ENCODE measurements around the gene STX10. TPM values are rescaled to one million over a fixed set of nuclear protein-coding genes. Genes with fewer than 3 reads are reported as not detected.
A peak's percentile ranks its signal among the peaks of the same experiment; 100 is the strongest.

The STX10 gene
- total RNA-seq, 1 experiment from 2014 or later, result 43.6 TPM

- ChIA-PET POLR2A (interaction anchor here (0.6 to 1.2 kb wide), 4 partner anchors 8 to 364 kb away, joined by 3 to 12 read pairs (median 6); partner anchors contain the start of gene JUNB), CTCF (interaction anchor here (1.2 kb wide), 1 partner anchor 177 kb away, joined by 5 read pairs; no protein-coding TSS in a partner anchor)
- DNase-seq (ENCODE audit: low read depth, low spot score), result no peak
- peak overlapping the region; percentile 68 to 90 for H3K4me3 ChIP-seq (ENCODE audit: low read depth in 2 of 2, low read length in 2 of 2)
- TF ChIP-seq TCF7L2 (IDR thresholded peaks at IDR 0.05; ENCODE audit: low read depth, low read length) (no peak), POLR2AphosphoS5 (IDR thresholded peaks at IDR 0.05; ENCODE audit: low read depth, low read length) (no peak), REST (IDR thresholded peaks at IDR 0.05; ENCODE audit: insufficient read depth in 1 of 2, low read depth in 2 of 2, low read length in 1 of 2) (no peak), SIN3A (IDR thresholded peaks at IDR 0.05; ENCODE audit: borderline replicate concordance, insufficient read depth, low read depth, low read length) (no peak), CTCF (IDR thresholded peaks at IDR 0.05) (no peak)
- ATAC-seq, result peak; percentile 4; the same call in 1 of the 2 replicates
- in situ Hi-C loops (cut with HindIII; ENCODE audit: low pct_unique_long_range_greater_than_20kb, low sequenced_read_pairs) (no loop called here), intact Hi-C loops (cut with micrococcal nuclease; ENCODE audit: unreplicated experiment) (no loop called here)
- peaks cover 11% of the 10 kb centered on the region for H3K4me1 ChIP-seq (ENCODE audit: control insufficient read depth, insufficient read depth, low read length)
- H3K36me3 ChIP-seq (ENCODE audit: control insufficient read depth, insufficient read depth, low read length), result peaks cover 10% of the 10 kb centered on the region; the same call in 1 of the 2 replicates
- no TSS peak for BruUV-seq (replicated peaks)
- H3K27ac ChIP-seq (ENCODE audit: low read length), result peak overlapping the region; percentile 96
- H3K9me3 ChIP-seq (ENCODE audit: control insufficient read depth, insufficient read depth, low read depth, low read length), result no peaks in the 10 kb centered on the region
- no peaks in the 10 kb centered on the region for H3K27me3 ChIP-seq (ENCODE audit: control insufficient read depth, insufficient read depth, low read length)
Measured at GRCh38 chr19:13154911-13155471, 4.8 kb upstream of the STX10 start.

- H3K9me3 ChIP-seq (ENCODE audit: control insufficient read depth, insufficient read depth, low read depth, low read length), result no peaks in the 10 kb centered on the region
- H3K4me3 ChIP-seq (ENCODE audit: low read depth in 2 of 2, low read length in 2 of 2), result peak overlapping the region; percentile 68 to 90
- DNase-seq (ENCODE audit: low read depth, low spot score), result no peak
- ChIA-PET CTCF (no interaction called here), POLR2A (interaction anchor here (0.5 to 1.2 kb wide), 2 partner anchors 9 to 851 kb away, joined by 5 to 6 read pairs; no protein-coding TSS in a partner anchor)
- BruUV-seq (replicated peaks), result no TSS peak
- H3K4me1 ChIP-seq (ENCODE audit: control insufficient read depth, insufficient read depth, low read length), result peaks cover 11% of the 10 kb centered on the region
- ATAC-seq, result no peak
- peaks cover 10% of the 10 kb centered on the region; the same call in 1 of the 2 replicates for H3K36me3 ChIP-seq (ENCODE audit: control insufficient read depth, insufficient read depth, low read length)
- H3K27me3 ChIP-seq (ENCODE audit: control insufficient read depth, insufficient read depth, low read length), result no peaks in the 10 kb centered on the region
- H3K27ac ChIP-seq (ENCODE audit: low read length), result peak overlapping the region; percentile 96
- intact Hi-C loops (cut with micrococcal nuclease; ENCODE audit: unreplicated experiment), result no loop called here
- TF ChIP-seq CTCF (IDR thresholded peaks at IDR 0.05) (no peak), SIN3A (IDR thresholded peaks at IDR 0.05; ENCODE audit: borderline replicate concordance, insufficient read depth, low read depth, low read length) (0 out of 2 replicates have a peak, but pooled peaks have one; percentile 72)
- in situ Hi-C loops (cut with HindIII; ENCODE audit: low pct_unique_long_range_greater_than_20kb, low sequenced_read_pairs), result no loop called here
Measured at GRCh38 chr19:13154241-13154778, 4.1 kb upstream of the STX10 start.

Data from Panc1 (cell line).